PFSK-1 (cell line): ENCODE results near the gene AHI1.

Experiments
- FOXP2 ChIP-seq: optimal IDR thresholded peaks from 2 replicates; pipeline ENCODE3; 2011; ENCODE audit warnings: borderline replicate concordance, control low read depth, inconsistent platforms; ENCODE audit not compliant: insufficient read depth; ENCODE audit errors: extremely low read length, extremely low read depth
- POLR2AphosphoS5 ChIP-seq: IDR thresholded peaks from 2 replicates; pipeline ENCODE4 v1.6.1; 2012; ENCODE audit warnings: low read depth, mild to moderate bottlenecking, control low read depth, low read length, moderate library complexity
- SIN3A ChIP-seq: IDR thresholded peaks from 2 replicates; pipeline ENCODE4 v1.6.1; 2012; ENCODE audit warnings: mild to moderate bottlenecking, low read length, moderate library complexity, borderline replicate concordance; ENCODE audit not compliant: insufficient read depth
- TAF1 ChIP-seq: IDR thresholded peaks from 2 replicates; pipeline ENCODE4 v1.6.1; 2012; ENCODE audit warnings: low read length, control low read depth, borderline replicate concordance; ENCODE audit not compliant: insufficient read depth
- TF ChIP-seq, protein P1 (sequence below), 2 experiments: IDR thresholded peaks; 2 replicates each; pipeline versions ENCODE4 v1.6.1 to v1.8.0; 2011 to 2012; ENCODE audit warnings: low read depth in 2 of 2, low read length in 2 of 2, control low read depth in 1 of 2, inconsistent platforms in 1 of 2, mild to moderate bottlenecking in 1 of 2, moderate library complexity in 1 of 2; ENCODE audit not compliant: insufficient read depth in 1 of 2

The AHI1 gene

DNA sequence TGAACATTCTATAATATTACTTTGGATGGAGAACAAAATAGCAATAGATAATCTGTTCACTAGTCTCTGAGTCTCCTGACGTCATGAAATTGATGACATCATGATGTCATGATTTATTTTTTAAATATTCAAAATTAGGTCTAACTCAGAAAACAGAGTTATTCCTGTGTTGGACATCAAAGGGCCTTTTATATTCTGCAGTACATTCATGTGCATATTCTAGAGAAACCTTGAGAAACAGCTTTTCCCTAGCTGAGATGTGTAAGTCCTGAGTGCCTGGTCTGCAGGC, 263.1 kb downstream of the AHI1 start:
- TF ChIP-seq FOXP2 (no peak), SIN3A (no peak), TAF1 (no peak)

DNA sequence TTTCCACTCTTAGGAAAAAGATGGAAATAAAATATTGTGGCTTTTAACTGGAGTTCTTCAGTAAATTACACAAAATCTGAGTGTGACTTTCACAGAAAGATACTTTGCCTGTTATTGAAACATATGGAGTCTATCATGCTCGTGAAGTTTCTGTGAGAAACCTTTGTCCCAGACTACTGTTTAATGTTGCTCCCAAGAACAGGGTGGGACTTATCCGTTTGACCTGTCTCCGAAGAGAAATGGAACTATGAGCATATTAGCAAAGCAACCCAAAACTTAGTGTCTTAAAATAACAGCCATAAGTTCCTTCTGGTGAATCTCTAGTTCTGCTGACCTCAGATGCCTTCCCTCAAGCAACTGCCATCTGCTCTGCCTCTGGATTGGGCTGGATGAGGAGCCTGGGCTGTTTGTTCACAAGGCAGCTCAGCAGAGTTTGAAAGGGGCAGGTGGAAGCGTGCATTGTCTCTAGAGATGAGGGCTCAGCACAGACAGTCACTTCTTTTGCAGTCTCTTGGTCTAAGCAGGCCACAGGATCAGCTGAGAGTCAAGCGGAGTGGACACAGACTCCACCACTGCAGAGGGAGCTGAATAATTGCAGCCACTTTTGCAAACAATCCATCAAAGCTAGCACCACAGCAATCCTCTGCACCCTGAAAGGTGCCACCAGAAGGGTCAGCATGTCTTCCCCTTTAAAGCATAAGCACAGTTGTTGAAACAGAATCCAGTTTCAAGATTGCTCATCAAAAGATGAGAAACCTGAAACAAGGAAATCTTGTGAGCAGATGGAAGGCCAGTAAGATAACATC, 263.7 kb downstream of the AHI1 start:
- TF ChIP-seq POLR2AphosphoS5 = no peak
- TF ChIP-seq, protein P1, sequence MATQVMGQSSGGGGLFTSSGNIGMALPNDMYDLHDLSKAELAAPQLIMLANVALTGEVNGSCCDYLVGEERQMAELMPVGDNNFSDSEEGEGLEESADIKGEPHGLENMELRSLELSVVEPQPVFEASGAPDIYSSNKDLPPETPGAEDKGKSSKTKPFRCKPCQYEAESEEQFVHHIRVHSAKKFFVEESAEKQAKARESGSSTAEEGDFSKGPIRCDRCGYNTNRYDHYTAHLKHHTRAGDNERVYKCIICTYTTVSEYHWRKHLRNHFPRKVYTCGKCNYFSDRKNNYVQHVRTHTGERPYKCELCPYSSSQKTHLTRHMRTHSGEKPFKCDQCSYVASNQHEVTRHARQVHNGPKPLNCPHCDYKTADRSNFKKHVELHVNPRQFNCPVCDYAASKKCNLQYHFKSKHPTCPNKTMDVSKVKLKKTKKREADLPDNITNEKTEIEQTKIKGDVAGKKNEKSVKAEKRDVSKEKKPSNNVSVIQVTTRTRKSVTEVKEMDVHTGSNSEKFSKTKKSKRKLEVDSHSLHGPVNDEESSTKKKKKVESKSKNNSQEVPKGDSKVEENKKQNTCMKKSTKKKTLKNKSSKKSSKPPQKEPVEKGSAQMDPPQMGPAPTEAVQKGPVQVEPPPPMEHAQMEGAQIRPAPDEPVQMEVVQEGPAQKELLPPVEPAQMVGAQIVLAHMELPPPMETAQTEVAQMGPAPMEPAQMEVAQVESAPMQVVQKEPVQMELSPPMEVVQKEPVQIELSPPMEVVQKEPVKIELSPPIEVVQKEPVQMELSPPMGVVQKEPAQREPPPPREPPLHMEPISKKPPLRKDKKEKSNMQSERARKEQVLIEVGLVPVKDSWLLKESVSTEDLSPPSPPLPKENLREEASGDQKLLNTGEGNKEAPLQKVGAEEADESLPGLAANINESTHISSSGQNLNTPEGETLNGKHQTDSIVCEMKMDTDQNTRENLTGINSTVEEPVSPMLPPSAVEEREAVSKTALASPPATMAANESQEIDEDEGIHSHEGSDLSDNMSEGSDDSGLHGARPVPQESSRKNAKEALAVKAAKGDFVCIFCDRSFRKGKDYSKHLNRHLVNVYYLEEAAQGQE (IDR thresholded peaks at IDR 0.05; ENCODE audit: insufficient read depth in 1 of 2, low read depth in 2 of 2, low read length in 2 of 2) = no peak
- no peak for TF ChIP-seq FOXP2
